GM21786 (cell line): ENCODE results near the gene ADD2.

Experiments
- ATAC-seq: cut with Tn5 transposase; IDR thresholded peaks from one replicate; pipeline ENCODE4 v1.9.1; 2021; ENCODE audit not compliant: unreplicated experiment

ADD2 gene

GRCh38 chr2:70726947-70727725, 40.9 kb downstream of the ADD2 start:
- ATAC-seq, result no peak

- ATAC-seq, result no peak
These were observed 42.5 kb downstream of the ADD2 start for GRCh38 chr2:70725505-70725904.

GRCh38 chr2:70724366-70724765, 43.6 kb downstream of the ADD2 start:
- no peak for ATAC-seq

GRCh38 chr2:70723286-70723885, 44.6 kb downstream of the ADD2 start:
- ATAC-seq, result no peak

GRCh38 chr2:70720124-70720523, 47.9 kb downstream of the ADD2 start:
- no peak for ATAC-seq

- ATAC-seq, result no peak
These were observed 48.8 kb downstream of the ADD2 start for GRCh38 chr2:70719231-70719630.

GRCh38 chr2:70718736-70719135, 49.3 kb downstream of the ADD2 start:
- no peak for ATAC-seq

GRCh38 chr2:70718241-70718640, 49.8 kb downstream of the ADD2 start:
- ATAC-seq, result no peak

GRCh38 chr2:70717431-70718038, 50.5 kb downstream of the ADD2 start:
- no peak for ATAC-seq

GRCh38 chr2:70716951-70717350, 51.0 kb downstream of the ADD2 start:
- no peak for ATAC-seq

- no peak for ATAC-seq
These were observed 51.8 kb downstream of the ADD2 start for GRCh38 chr2:70716131-70716743.

- ATAC-seq, result no peak
These were observed 52.7 kb downstream of the ADD2 start for GRCh38 chr2:70715071-70715985.

GRCh38 chr2:70714141-70714905, 53.7 kb downstream of the ADD2 start:
- no peak for ATAC-seq

- ATAC-seq, result no peak
These were observed 55.1 kb downstream of the ADD2 start for GRCh38 chr2:70712916-70713315.

GRCh38 chr2:70711191-70711590, 56.8 kb downstream of the ADD2 start:
- no peak for ATAC-seq

GRCh38 chr2:70710038-70710690, 57.8 kb downstream of the ADD2 start:
- no peak for ATAC-seq

GRCh38 chr2:70709275-70710037, 58.5 kb downstream of the ADD2 start:
- ATAC-seq, result no peak

- ATAC-seq, result no peak
These were observed 59.4 kb downstream of the ADD2 start for GRCh38 chr2:70708376-70709199.
